AG04450 (cell line): ENCODE results near the gene RPL27A. TPM values are rescaled to one million over a fixed set of nuclear protein-coding genes. Genes with fewer than 3 reads are reported as not detected.

Experiments
- CTCF ChIA-PET: fragments of 300-600, 350-600 bp; formaldehyde crosslinking; extraction: SDS; loops from one replicate; lab custom pipeline; 2022; ENCODE audit warnings: antibody characterized with exemption, inconsistent platforms; lab: Charles Lee
- POLR2A ChIA-PET: fragments of 350-600 bp; formaldehyde crosslinking; extraction: SDS; loops from one replicate; lab custom pipeline; 2021; ENCODE audit warnings: antibody characterized with exemption, inconsistent platforms; lab: Yijun Ruan, JAX
- DNase-seq: peaks from one replicate; pipeline ENCODE4 v3.0.0-alpha.2; 2011; ENCODE audit warnings: low read depth, low spot score
- H3K27ac ChIP-seq: one replicate; pipeline ENCODE4 v1.5.1; 2012; ENCODE audit warnings: low read depth, low read length, control low read depth
- H3K27me3 ChIP-seq: one replicate; pipeline ENCODE4 v1.6.0; 2012; ENCODE audit warnings: low read length; ENCODE audit not compliant: control insufficient read depth, insufficient read depth
- H3K4me3 ChIP-seq: 2 replicates; pipeline ENCODE4 v1.5.1; 2011; ENCODE audit warnings: mild to moderate bottlenecking, low read depth, low read length, control low read depth
- H3K9me3 ChIP-seq: 2 replicates; pipeline ENCODE4 v1.5.1; 2012; ENCODE audit warnings: low read length; ENCODE audit not compliant: control insufficient read depth, insufficient read depth
- CTCF ChIP-seq: IDR thresholded peaks from 2 replicates; pipeline ENCODE4 v1.5.1; 2011; ENCODE audit warnings: low read depth, low read length, control low read depth, inconsistent platforms
- polyA plus RNA-seq: library from polyadenylated mRNA; depleted of rRNA; stranded (reverse); fragments of >200 nt; gene quantifications from 2 replicates; pipeline ENCODE4 v1.2.3, GENCODE V29; 2011

The RPL27A gene
- polyA plus RNA-seq, 1 experiment: 941 TPM

- H3K4me3 ChIP-seq: no peak overlapping the region
- no peak for TF ChIP-seq CTCF
- H3K27me3 ChIP-seq: no peaks in the 10 kb centered on the region
- DNase-seq: no peak
- ChIA-PET CTCF (interaction anchor here (1.0 kb wide), 1 partner anchor 814 kb away, joined by 3 read pairs; no protein-coding TSS in a partner anchor), POLR2A (no interaction called here)
- no peak overlapping the region for H3K27ac ChIP-seq
- H3K9me3 ChIP-seq: no peaks in the 10 kb centered on the region
Observed at GRCh38 chr11:8694137-8694536, 11.5 kb downstream of the RPL27A start.

- no peaks in the 10 kb centered on the region for H3K9me3 ChIP-seq
- ChIA-PET POLR2A (interaction anchor here (0.6 to 1.7 kb wide), 4 partner anchors 9 to 262 kb away, joined by 3 to 4 read pairs (median 3); no protein-coding TSS in a partner anchor), CTCF (no interaction called here)
- DNase-seq: no peak
- no peak for TF ChIP-seq CTCF
- no peak overlapping the region for H3K27ac ChIP-seq
- H3K4me3 ChIP-seq: no peak overlapping the region
- no peaks in the 10 kb centered on the region for H3K27me3 ChIP-seq
Observed at GRCh38 chr11:8697054-8697453, 14.5 kb downstream of the RPL27A start.

- ChIA-PET CTCF (interaction anchor here (1.0 kb wide), 1 partner anchor 439 kb away, joined by 4 read pairs; no protein-coding TSS in a partner anchor), POLR2A (interaction anchor here (0.5 to 1.9 kb wide), 5 partner anchors 10 to 304 kb away, joined by 3 to 7 read pairs (median 3); no protein-coding TSS in a partner anchor)
- Histone ChIP-seq H3K27ac (no peak overlapping the region), H3K27me3 (no peaks in the 10 kb centered on the region), H3K4me3 (no peak overlapping the region), H3K9me3 (no peaks in the 10 kb centered on the region)
- TF ChIP-seq CTCF: no peak
- no peak for DNase-seq
Observed at GRCh38 chr11:8698379-8698851, 15.8 kb downstream of the RPL27A start.

- no peak overlapping the region for H3K27ac ChIP-seq
- H3K9me3 ChIP-seq: no peaks in the 10 kb centered on the region
- H3K4me3 ChIP-seq: no peak overlapping the region
- ChIA-PET CTCF (interaction anchor here (0.6 to 1.0 kb wide), 2 partner anchors 197 to 439 kb away, joined by 4 to 5 read pairs; no protein-coding TSS in a partner anchor), POLR2A (interaction anchor here (0.6 to 1.9 kb wide), 4 partner anchors 10 to 169 kb away, joined by 3 to 9 read pairs (median 6); no protein-coding TSS in a partner anchor)
- no peaks in the 10 kb centered on the region for H3K27me3 ChIP-seq
- TF ChIP-seq CTCF: no peak
- no peak for DNase-seq
Observed at GRCh38 chr11:8698917-8699441, 16.4 kb downstream of the RPL27A start.

- no peak for DNase-seq
Observed at GRCh38 chr11:8699903-8700302, 17.3 kb downstream of the RPL27A start.

More at GRCh38 chr11:8699903-8700302, 17.3 kb downstream of the RPL27A start:
- Histone ChIP-seq H3K27ac (peak overlapping the region; percentile 11), H3K27me3 (no peaks in the 10 kb centered on the region), H3K4me3 (no peak overlapping the region), H3K9me3 (no peaks in the 10 kb centered on the region)
- POLR2A ChIA-PET: interaction anchor here (0.6 to 1.9 kb wide), 4 partner anchors 9 to 111 kb away, joined by 3 to 7 read pairs (median 4); no protein-coding TSS in a partner anchor
- TF ChIP-seq CTCF: no peak
- CTCF ChIA-PET: interaction anchor here (0.7 kb wide), 1 partner anchor 257 kb away, joined by 3 read pairs; no protein-coding TSS in a partner anchor
